Stimulated activated CD8-positive, alpha-beta memory T cell treated with anti-CD3 and anti-CD28 coated beads, Interleukin-7, amount 100 ng/mL, for 1 hour (primary cell): ENCODE data around the gene HS6ST1.

Experiments
- DNase-seq, 2 donors: peaks; one replicate each; pipeline ENCODE4 v3.0.0-alpha.2; 2020; ENCODE audit warnings: low read depth in 2 of 2

The HS6ST1 gene, protein sequence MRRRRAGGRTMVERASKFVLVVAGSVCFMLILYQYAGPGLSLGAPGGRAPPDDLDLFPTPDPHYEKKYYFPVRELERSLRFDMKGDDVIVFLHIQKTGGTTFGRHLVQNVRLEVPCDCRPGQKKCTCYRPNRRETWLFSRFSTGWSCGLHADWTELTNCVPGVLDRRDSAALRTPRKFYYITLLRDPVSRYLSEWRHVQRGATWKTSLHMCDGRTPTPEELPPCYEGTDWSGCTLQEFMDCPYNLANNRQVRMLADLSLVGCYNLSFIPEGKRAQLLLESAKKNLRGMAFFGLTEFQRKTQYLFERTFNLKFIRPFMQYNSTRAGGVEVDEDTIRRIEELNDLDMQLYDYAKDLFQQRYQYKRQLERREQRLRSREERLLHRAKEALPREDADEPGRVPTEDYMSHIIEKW

DNA sequence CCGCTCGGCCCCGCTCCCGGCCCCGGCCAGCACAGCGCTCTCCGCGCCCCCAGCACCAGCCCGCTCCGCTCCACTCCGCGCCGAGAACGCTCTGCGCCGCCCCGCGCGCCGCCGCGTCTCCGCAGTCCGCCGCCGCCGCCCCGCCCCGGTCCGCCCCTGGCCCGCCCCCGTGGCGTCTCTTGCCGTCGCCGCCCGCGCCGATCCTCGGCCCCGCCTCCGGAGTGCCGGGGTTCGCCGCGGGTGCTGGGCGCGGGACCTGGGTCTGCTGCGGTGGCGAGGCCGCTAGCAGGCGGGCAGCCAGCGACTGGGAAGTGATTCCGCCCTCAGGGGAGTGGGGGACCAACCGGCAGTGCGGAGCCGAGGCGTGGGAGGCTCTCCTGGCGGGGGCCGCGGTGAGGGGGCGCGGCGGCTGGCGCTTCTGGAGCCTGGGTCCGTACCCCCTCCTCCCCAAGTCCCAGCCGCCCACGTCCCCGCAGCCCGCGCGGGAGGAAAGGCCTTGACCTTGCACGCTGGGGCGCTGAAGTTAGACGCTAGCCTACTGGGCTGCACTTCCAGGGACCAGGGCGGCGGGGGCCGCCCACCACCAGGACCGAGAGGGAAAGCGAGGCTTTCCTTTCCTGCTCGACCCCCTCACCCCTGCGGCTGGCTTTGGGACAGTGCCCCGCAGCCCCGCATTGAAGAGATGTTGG, at the start of gene HS6ST1:
HS6ST1 (minus strand) TSS at position 93 of the 689 bp plus-strand sequence. CDS start 305 bp downstream, outside the sequence.
- DNase-seq, result peak; percentile 83 to 84

DNA sequence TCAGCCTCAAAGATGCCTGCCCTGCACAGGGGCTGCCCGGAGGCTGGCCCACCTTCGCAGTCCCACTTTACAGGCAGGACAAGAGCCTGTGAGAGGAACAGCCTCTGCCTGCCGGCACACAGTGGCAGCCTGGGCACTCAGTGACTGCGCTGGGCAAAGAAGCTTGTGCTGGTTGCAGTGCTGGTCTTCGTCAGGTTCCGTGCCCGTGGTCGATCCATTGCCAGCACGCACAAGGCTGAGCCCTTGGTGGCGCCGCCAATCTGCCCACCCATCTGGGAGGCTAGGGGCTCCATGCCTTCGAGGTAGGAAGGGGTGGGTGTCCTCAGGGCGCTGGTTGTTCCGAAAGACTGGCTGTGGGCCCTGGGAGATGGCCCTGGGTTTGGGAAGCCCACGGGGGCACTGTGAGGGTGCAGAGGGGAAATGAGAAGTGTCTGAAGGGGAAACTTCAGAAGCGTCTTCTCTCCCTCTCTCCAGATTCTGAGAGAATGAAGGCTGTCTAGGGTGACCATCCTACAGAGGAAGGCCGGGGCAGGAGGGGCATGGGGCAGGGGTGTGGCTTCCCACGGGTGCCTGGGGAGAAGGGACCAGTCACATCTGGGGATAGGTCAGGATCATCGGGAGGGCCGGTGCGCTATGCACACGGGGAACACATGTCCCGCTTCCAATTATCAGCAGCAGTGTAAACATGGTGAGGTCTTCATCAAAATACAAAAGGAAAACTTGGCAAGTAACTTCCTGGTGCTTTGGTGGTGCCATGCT, 49.1 kb upstream of the HS6ST1 start:
- DNase-seq, result no peak

DNA sequence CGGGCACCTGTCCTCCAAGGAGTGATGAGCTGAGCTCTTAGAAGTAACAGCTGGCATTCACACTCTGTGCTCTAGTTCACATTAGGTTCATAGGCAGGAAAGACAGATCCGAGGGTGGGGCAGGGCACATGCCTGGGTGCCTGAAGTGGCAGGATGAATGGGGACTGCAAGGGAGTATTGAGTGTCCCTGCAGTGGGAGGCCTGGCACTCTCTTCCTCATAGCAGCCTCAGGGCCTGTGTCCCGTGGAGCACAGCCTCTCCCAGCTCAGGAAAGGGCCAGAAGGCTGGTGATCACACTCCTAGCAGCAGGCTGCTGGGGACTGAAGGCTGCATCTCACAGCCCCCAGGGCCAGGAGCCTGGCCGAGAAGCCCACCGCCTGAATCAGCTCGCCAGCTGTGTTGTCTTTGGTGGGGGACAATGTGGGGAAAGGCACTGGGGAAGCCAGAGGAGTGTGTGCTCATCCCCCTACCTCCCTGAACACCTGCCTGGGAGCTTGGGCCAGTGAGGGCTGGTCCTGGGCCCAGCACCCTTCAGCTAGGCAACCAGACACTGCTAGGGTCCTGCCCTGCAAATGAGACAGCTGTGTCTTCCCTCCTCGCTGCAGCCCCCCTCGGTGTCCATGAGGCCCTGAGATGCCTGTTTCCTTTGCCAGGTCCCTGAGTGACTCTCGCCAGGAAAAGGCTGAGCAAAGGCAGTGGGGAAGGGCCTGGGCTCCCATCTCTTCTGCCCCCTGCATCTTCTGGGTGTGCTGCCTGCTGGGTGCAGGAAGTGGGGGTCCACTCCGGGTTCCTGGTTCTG, 48.2 kb upstream of the HS6ST1 start:
- no peak for DNase-seq

DNA sequence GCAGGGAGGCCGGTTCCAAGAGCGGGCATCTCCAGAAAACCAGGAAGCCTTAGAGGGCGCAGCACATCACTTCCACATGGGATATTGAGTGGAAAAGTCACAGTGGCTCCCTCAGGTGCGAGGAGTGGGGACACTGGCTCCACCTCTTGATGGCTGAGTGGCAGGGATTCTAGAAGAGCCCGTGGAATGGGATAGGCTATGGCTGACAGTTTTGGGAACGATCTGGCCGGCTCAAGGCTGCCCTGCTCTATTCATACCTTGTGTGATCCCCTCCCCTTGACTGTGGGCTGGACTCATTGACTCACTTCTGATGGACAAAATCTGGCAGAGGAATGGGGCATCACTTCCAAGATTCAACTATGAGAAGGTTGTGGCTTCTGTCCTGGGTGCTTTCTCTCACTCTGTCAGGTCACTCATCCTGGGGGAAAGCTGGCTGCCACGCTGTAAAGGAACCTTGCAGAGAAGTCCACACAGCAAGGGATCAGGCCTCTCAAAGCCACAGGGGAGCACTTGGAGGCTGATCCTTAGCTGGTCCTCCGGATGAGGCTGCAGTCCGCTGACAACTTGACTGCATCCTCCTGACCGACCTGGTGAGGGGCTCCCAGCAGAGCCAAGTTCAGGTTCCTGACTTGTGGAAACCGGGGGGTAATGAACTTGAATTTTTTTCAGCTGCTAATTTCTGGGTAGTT, 46.7 kb upstream of the HS6ST1 start:
- DNase-seq, result no peak

DNA sequence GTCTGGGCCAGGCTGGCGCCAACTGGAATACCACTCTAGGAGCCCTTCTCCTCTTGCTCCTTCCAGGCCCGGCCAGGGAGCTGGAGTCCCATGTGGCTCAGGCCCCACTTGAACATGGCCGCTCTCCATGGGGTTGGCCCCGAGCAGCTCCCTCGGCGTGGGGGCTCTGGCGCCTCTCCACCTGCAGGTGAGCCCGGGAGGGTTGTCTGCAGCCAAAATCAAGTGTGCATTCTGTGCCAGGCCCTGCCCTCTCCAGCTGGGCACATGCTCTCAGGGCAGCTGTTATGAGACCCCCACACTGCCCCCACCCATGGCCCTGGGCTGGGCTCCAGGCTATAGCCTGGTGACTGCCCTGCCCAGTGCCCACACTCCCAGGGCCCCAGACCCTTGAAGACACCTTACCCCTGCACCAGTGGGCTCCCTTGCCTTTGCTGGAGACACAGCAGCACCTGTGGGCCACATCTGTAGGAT, 45.8 kb upstream of the HS6ST1 start:
- DNase-seq, result no peak

DNA sequence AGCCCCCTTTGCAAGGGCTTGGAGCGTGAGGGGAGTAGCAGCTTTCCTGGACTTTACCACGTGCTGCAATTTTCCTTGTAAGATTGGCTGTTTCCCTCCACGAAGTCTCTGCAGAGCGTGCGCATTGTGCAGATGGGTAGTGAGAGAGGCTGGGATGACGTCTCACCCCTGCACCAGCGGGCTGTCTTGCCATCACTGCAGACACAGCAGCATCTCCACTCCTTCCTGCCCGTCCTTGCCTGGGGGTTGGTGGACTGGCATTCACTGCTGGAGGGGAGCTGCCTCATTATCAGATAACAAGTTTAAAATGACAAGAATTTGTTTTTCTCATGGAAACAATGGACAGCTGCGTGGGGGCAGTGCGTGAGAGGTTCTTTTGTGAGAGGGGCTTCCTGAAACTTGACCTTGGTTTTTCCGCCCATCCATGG, 45.3 kb upstream of the HS6ST1 start:
- no peak for DNase-seq

DNA sequence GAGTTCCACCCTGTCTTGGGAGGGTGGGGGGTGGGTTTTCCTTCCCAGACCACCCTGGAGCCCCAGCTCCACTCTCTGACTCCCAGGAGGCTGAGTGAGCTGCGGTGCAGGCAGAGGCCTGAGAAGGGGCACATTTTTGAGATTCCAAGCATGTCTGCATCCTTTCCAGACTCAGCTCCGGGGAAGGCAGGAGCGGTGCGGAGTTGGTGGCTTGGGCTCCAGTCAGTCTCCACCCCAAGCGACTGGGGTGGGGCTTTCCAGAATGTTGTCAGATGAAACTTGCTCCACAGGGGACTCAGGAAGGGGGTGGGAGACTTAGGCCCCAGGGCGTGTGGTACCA, 44.2 kb upstream of the HS6ST1 start:
- DNase-seq, result no peak

DNA sequence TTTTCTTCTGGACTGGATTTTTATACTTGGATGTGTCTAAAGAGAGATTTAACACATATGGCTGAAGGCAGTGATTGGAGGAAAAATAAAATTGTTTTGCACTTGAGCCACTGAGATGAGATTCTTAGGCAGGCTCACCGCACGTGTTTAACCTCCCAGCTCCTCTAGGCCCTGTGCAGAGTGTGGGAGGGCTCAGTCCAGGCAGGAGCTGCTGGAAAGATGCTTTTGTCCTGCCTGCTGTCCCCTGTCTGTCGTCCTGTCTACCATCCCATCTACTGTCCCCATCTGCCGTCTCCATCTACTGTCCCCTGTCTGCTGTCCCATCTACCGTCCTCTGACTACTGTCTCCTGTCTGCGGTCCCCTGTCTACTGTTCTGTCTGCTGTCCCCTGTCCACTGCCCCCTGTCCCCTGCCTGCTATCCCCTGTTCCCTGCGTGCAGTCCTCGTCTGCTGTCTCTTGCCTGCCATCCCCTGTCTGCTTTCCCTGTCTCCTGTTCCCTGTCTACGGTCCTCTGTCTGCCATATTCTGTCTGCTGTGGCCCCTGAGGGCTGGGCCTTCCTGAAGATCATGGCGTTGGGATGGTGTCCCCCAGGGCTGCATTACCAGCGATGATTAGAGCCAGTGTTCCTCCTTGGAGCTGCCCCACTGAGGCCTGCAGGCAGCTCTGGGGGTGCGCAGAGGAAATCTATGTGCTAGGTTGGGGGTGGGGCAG, 43.7 kb upstream of the HS6ST1 start:
- DNase-seq, result no peak

DNA sequence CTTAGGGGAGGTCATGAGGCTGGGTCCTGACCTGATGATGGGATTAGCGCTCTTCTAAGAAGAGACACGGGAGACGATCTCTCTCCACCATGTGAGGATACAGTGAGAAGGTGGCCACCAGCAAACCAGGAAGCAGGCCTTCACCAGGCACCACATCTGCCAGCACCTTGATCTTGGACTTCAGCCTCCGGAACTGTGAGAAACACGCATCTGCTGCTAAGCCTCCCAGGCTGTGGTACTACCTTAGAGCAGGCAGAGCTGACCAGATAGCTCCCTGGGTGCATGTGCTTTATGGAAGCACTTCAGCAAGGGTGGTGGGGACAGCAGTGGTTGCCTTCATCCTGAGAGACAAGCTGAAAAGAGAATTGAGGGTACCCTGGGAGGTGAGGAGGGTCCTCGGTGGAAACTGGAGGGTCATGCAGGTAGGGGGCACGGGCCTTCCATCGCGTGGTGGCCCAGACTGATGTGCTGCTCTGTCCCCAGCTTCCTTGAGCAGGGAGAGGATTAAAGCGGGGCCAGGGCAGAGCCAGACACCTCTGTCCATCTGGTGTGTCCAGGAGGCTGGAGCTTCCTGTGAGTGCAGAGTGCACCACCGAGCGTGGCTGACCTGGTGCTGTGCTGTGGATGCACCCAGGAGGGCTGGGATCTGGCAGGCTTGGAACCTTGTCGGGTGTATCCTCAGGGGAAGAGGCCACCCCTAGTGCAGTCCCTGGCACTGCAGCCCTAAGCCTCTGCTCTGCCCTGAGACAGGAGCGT, 42.9 kb upstream of the HS6ST1 start:
- DNase-seq, result no peak

DNA sequence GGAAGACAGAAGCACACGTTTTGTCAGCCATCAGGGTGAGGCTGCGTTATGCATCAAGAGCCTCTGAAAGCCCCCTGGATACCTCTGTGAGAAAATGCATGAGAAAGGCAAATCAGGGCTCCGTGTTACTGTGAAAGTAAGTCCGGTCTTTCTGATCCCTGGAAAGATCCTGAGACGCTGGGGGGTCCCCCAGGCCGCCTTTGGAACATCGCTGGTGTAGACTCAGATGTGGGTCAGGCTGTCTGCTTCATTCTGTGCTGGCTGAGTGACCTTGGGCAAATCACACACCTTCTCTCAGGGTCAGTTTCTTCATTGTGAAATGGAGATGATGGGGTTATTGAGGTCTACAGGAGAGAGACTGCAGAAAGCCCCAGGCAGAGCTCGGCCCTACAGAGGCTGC, 42.0 kb upstream of the HS6ST1 start:
- DNase-seq, result no peak

DNA sequence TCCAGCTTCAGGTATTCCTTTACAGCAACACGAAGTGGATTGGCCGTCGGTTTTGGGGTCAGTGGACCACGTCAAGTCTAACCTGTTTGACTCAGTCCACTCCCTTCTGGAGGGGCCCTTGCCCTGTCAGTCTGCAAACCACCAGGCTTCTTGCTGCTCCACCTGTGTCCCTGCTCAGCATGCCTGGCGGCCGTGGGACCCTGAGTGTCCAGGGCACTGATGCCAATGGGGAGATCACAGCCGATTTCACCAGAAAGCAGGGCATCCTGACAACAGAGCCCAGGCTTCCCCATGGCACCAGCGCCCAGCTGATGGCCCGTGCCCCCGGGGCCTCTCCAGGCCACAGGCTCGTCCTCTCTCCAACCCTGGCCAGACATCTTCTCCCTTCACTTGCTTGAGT, 41.2 kb upstream of the HS6ST1 start:
- no peak for DNase-seq

DNA sequence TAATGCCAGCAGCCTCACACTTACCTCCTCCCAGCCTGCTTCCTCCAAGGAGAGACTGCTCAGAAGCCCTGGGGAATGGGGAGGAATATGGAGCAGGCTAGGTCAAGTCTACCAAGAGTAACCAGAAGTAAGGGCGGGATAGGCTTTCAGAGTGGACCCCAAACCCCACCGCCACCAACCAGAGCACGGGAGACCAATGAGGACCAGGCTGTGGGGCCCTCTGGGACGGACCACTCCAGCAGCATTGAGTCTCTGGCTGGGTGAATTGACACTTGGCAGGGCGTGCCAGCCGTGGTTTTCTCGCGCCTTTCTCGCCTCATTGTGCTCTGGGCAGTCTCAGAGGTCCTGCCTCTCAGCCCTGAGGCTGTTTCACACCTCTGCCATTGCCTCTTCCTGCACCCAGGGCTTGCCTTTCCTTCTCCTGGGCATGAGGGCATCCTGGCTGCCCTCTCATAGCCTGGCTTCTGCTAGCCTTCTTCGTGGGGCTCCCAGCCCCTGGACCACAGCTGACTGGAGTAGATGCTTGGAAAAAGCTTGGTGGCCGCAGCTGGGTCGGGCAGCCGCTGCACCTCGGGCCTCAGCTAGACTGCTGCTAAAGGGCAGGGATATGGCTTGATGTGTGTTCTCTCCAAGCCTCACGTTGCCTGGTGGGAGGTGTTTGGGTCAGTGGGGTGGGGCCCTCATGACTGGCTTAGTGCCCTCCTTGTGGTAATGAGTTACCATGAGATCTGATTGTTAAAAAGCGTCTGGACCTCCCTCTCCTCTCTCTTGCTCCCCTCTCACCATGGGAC, 40.5 kb upstream of the HS6ST1 start:
- no peak for DNase-seq

DNA sequence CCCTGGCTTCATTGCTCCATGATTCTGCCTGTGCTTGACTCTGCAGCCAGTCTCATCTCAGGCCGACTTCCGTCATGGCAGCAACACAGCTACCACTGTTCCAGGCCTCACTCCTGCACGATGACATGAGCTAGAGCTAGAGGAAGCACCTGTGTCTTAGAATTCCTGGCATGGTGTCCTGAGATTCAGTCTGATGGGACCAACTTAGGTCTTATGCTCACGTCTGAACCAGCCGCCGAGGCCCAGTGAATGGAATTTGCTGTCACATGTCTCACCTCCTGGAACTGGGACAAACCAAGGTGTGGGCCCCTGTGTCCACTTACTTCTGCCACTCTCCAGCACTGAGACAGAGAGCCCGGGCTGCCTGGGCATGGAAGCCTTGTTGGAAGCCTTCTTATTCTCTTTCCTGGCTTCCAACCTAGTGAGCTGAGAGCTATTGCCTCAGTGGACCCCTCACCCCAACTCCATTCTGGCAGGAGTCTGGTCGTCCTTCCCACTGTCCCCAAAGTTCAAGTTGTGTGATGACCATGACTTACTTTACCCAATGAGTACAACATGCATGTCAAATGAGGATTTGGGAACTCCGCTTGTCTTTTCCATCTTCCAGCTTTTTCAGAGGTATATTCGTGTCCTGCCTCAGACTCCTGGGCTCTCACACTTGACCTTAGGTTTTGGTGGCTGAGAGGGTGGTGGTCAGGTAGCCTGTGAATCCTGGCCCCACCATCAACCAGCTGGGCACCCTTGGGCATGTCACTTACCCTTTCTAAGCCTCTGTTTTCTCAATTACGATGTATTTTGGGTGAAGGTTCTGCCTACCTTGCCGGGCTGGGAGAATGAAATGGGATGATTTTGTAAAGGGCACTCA, 39.1 kb upstream of the HS6ST1 start:
- no peak for DNase-seq

DNA sequence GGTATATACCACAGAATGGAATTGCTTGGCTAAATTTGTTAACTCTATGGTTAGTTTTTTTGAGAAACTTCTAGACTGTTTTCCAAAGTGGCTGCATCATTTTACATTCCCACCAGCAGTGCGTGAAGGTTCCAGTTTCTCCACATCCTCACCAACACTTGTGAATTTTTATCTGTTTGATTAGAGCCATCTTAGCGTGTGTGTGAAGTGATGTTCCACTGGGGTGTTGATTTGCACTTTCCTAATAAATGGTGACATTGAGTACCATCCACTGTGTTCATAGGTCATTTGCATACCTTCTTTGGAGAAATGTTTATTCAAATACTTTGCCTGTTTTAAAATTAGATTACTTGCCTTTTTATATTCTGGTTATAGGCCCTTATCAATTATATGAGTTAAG, 37.5 kb upstream of the HS6ST1 start:
- no peak for DNase-seq

DNA sequence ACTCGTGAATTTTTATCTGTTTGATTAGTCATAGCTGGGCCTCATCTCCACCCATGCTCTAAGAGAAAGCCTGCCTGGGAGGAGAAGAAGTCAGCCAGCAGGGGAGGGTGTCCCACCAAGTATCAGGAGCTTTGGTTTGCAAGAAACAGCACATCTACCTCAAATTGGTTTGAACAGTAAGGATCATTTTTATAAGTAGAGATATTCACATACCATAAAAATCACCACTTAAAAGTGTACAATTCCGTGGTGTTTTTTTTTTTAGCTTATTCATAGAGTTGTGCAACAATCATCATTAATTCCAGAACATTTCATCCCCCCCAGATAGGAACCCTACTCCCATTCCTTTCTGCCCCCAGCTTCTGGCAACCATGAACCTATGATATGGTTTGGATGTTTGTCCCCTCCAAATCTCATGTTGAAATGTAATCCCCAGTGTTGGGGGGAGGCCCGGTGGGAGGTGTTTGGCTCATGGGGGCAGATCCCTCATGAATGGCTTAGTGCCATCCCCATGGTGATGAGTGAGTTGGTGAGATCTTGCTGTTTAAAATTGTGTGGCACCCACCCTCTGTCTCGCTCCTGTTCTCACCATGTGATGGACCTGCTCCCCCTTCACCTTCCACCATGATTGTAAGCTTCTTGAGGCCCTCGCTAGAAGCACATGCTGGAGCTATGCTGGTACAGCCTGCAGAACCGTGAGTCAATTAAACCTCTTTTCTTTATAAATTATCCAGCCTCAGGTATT, 36.2 kb upstream of the HS6ST1 start:
- no peak for DNase-seq

DNA sequence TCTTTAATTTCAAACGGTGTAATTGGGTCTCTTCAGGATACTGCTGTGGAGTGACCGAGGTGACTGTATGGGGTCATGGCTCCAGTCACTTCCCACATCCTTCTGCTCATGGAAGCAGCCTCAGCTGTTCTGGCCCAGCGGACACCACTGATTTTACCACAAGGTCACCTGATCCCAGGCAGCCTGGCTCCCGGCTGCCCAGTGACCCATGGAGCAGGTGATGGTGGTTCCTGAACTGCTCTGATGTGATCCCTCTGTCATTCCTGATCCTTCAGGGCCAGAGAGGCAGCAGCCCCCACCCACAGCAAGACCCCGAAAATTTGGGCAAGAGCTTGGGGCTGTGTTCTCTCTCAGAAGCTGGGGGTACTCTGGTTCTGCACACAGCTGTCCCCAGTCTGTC, 35.5 kb upstream of the HS6ST1 start:
- no peak for DNase-seq

DNA sequence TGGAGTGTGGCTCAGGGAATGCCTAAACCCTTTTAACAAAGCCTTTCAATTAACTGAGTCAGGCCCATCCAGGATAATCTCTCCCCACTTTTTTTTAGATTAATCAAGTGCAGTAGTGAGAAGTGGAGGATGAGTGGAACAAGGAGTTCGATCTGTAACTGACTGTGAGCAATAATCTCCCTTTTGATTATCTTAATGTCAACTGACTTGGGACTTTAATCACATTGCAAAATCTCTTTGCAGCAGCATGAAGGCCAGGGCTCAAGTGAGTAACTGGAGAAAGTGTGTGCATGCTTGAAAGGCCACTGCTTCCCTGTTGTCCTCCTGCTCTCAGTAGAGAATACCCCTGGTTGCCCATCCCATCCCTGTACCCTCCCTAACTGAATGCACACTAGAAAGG, 32.1 kb upstream of the HS6ST1 start:
- DNase-seq, result no peak
